WTC11 (cell line): ENCODE data around the gene TMEM30B. TPM values are rescaled to one million over a fixed set of nuclear protein-coding genes. Genes with fewer than 3 reads are reported as not detected.

Source experiments
- ATAC-seq: fragments of 200-7000 bp; cut with Tn5 transposase; 2 replicates; pipeline ENCODE4 v1.10.0; 2021; ENCODE audit warnings: mild to moderate bottlenecking, moderate library complexity
- CTCF ChIA-PET: fragments of 300-600 bp; sonication (Branson Sonifier 250); formaldehyde crosslinking; loops from one replicate; lab custom pipeline; 2021; ENCODE audit warnings: antibody characterized with exemption; lab: Charles Lee
- POLR2A ChIA-PET: fragments of 350-600 bp; sonication (Branson Sonifier 250); formaldehyde crosslinking; loops from one replicate; lab custom pipeline; 2021; ENCODE audit warnings: antibody characterized with exemption; lab: Charles Lee
- DNase-seq: peaks from one replicate; pipeline ENCODE4 v3.0.0; 2021; ENCODE audit warnings: low spot score
- H3K27ac Mint-ChIP-seq: 2 replicates; pipeline ENCODE4 v1.8.0; 2021; ENCODE audit warnings: mixed read lengths
- H3K27me3 Mint-ChIP-seq: 2 replicates; pipeline ENCODE4 v1.8.0; 2021; ENCODE audit warnings: low read depth, mild to moderate bottlenecking, moderate library complexity, mixed read lengths
- H3K36me3 Mint-ChIP-seq: 2 replicates; pipeline ENCODE4 v1.8.0; 2021; ENCODE audit warnings: mixed read lengths
- H3K4me1 Mint-ChIP-seq: 2 replicates; pipeline ENCODE4 v1.8.0; 2022; ENCODE audit warnings: mixed read lengths
- H3K4me3 Mint-ChIP-seq: 2 replicates; pipeline ENCODE4 v1.8.0; 2021; ENCODE audit warnings: mild to moderate bottlenecking, moderate library complexity, mixed read lengths
- H3K9me3 Mint-ChIP-seq: 2 replicates; pipeline ENCODE4 v1.8.0; 2021; ENCODE audit warnings: mixed read lengths
- AR ChIP-seq: fragments of 250-450 bp; sonication (Bioruptor Pico); IDR thresholded peaks from 2 replicates; pipeline ENCODE4 v1.9.0; 2021; ENCODE audit warnings: mild to moderate bottlenecking
- ATF1 ChIP-seq: sonication (generic); formaldehyde crosslinking; IDR thresholded peaks from 2 replicates; pipeline ENCODE4 v1.8.1; 2023; ENCODE audit warnings: mild to moderate bottlenecking, moderate library complexity, missing genetic modification reagents
- CBFB ChIP-seq: sonication (generic); formaldehyde crosslinking; IDR thresholded peaks from 2 replicates; pipeline ENCODE4 v1.8.1; 2022; ENCODE audit warnings: mild to moderate bottlenecking, low read depth, missing genetic modification reagents
- CDX4 ChIP-seq: fragments of 250-450 bp; sonication (Bioruptor Pico); IDR thresholded peaks from 2 replicates; pipeline ENCODE4 v1.9.0; 2021; ENCODE audit warnings: moderate library complexity, mild to moderate bottlenecking, inconsistent platforms, borderline replicate concordance
- CREB1 ChIP-seq: sonication (generic); formaldehyde crosslinking; IDR thresholded peaks from 2 replicates; pipeline ENCODE4 v1.8.0; 2023; ENCODE audit warnings: mild to moderate bottlenecking, missing genetic modification reagents
- CREM ChIP-seq: sonication (generic); formaldehyde crosslinking; IDR thresholded peaks from 2 replicates; pipeline ENCODE4 v1.8.1; 2022; ENCODE audit warnings: mild to moderate bottlenecking, missing genetic modification reagents, moderate library complexity
- E2F4 ChIP-seq: sonication (generic); formaldehyde crosslinking; IDR thresholded peaks from 2 replicates; pipeline ENCODE4 v1.8.1; 2022; ENCODE audit warnings: low read depth, mild to moderate bottlenecking, moderate library complexity, missing genetic modification reagents, borderline replicate concordance
- ELF4 ChIP-seq: sonication (generic); formaldehyde crosslinking; IDR thresholded peaks from 2 replicates; pipeline ENCODE4 v1.8.1; 2022; ENCODE audit warnings: low read depth, mild to moderate bottlenecking, moderate library complexity, missing genetic modification reagents
- MXD4 ChIP-seq: fragments of 250-450 bp; sonication (Bioruptor Pico); IDR thresholded peaks from 2 replicates; pipeline ENCODE4 v1.8.0; 2021; ENCODE audit warnings: mild to moderate bottlenecking, moderate library complexity, borderline replicate concordance
- PRDM15 ChIP-seq: sonication (generic); formaldehyde crosslinking; IDR thresholded peaks from 2 replicates; pipeline ENCODE4 v1.8.0; 2022; ENCODE audit warnings: missing genetic modification reagents
- SMAD3 ChIP-seq: sonication (generic); formaldehyde crosslinking; IDR thresholded peaks from 2 replicates; pipeline ENCODE4 v1.8.0; 2022; ENCODE audit warnings: missing genetic modification reagents, mild to moderate bottlenecking, borderline replicate concordance
- SMAD4 ChIP-seq: sonication (generic); formaldehyde crosslinking; IDR thresholded peaks from 2 replicates; pipeline ENCODE4 v1.8.0; 2022; ENCODE audit warnings: mild to moderate bottlenecking, missing genetic modification reagents
- SP1 ChIP-seq: sonication (generic); formaldehyde crosslinking; conservative IDR thresholded peaks from 2 replicates; pipeline ENCODE4 v1.8.1; 2022; ENCODE audit warnings: missing genetic modification reagents
- ZNF138 ChIP-seq: sonication (generic); formaldehyde crosslinking; conservative IDR thresholded peaks from 2 replicates; pipeline ENCODE4 v1.8.1; 2022; ENCODE audit warnings: mild to moderate bottlenecking, moderate library complexity, missing genetic modification reagents
- ZNF232 ChIP-seq: sonication (generic); formaldehyde crosslinking; IDR thresholded peaks from 2 replicates; pipeline ENCODE4 v1.8.0; 2022; ENCODE audit warnings: mild to moderate bottlenecking, missing genetic modification reagents
- ZNF416 ChIP-seq: fragments of 250-450 bp; sonication (Bioruptor Pico); IDR thresholded peaks from 2 replicates; pipeline ENCODE4 v1.9.0; 2021; ENCODE audit warnings: mild to moderate bottlenecking, inconsistent platforms
- total RNA-seq: library from RNA; stranded (reverse); gene quantifications from 3 replicates; pipeline ENCODE4 v1.2.3, GENCODE V29; 2021
- TF ChIP-seq, protein P1 (sequence below): fragments of 250-450 bp; sonication (Bioruptor Pico); IDR thresholded peaks from 2 replicates; pipeline ENCODE4 v2.1.2; 2022; ENCODE audit warnings: mild to moderate bottlenecking, moderate library complexity
- TF ChIP-seq, protein P2 (sequence below): fragments of 200-600 bp; IDR thresholded peaks from 2 replicates; pipeline ENCODE4 v1.8.0; 2022; ENCODE audit warnings: antibody characterized with exemption
- TF ChIP-seq, protein P3 (sequence below): sonication (generic); formaldehyde crosslinking; IDR thresholded peaks from 2 replicates; pipeline ENCODE4 v1.8.1; 2022; ENCODE audit warnings: mild to moderate bottlenecking, moderate library complexity, missing genetic modification reagents
- TF ChIP-seq, protein P4 (sequence below): sonication (generic); formaldehyde crosslinking; IDR thresholded peaks from 2 replicates; pipeline ENCODE4 v1.8.1; 2022; ENCODE audit warnings: low read depth, missing genetic modification reagents, borderline replicate concordance
- TF ChIP-seq, protein P5 (sequence below): sonication (generic); formaldehyde crosslinking; IDR thresholded peaks from 2 replicates; pipeline ENCODE4 v1.8.0; 2022; ENCODE audit warnings: mild to moderate bottlenecking, missing genetic modification reagents

TMEM30B gene
- total RNA-seq, 1 experiment from 2014 or later: 17.8 TPM

- no peak for TF ChIP-seq AR (CRISPR knock-in tag)
- TF ChIP-seq, protein P1, sequence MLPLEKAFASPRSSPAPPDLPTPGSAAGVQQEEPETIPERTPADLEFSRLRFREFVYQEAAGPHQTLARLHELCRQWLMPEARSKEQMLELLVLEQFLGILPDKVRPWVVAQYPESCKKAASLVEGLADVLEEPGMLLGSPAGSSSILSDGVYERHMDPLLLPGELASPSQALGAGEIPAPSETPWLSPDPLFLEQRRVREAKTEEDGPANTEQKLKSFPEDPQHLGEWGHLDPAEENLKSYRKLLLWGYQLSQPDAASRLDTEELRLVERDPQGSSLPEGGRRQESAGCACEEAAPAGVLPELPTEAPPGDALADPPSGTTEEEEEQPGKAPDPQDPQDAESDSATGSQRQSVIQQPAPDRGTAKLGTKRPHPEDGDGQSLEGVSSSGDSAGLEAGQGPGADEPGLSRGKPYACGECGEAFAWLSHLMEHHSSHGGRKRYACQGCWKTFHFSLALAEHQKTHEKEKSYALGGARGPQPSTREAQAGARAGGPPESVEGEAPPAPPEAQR (CRISPR knock-in tag): no peak
- TF ChIP-seq ZNF138 (CRISPR knock-in tag): no peak
Observed at GRCh38 chr14:61326847-61327246, 45.7 kb upstream of the TMEM30B start (continued).

GRCh38 chr14:61326146-61326545 is 45.0 kb upstream of the TMEM30B start:
- Mint-ChIP-seq H3K9me3 (peaks cover 18% of the 10 kb centered on the region), H3K4me1 (peaks cover 26% of the 10 kb centered on the region), H3K27ac (no peak overlapping the region), H3K4me3 (no peak overlapping the region), H3K27me3 (peaks cover 28% of the 10 kb centered on the region), H3K36me3 (peaks cover 18% of the 10 kb centered on the region)
- POLR2A ChIA-PET: no interaction called here
- DNase-seq: no peak
- TF ChIP-seq, protein P2, sequence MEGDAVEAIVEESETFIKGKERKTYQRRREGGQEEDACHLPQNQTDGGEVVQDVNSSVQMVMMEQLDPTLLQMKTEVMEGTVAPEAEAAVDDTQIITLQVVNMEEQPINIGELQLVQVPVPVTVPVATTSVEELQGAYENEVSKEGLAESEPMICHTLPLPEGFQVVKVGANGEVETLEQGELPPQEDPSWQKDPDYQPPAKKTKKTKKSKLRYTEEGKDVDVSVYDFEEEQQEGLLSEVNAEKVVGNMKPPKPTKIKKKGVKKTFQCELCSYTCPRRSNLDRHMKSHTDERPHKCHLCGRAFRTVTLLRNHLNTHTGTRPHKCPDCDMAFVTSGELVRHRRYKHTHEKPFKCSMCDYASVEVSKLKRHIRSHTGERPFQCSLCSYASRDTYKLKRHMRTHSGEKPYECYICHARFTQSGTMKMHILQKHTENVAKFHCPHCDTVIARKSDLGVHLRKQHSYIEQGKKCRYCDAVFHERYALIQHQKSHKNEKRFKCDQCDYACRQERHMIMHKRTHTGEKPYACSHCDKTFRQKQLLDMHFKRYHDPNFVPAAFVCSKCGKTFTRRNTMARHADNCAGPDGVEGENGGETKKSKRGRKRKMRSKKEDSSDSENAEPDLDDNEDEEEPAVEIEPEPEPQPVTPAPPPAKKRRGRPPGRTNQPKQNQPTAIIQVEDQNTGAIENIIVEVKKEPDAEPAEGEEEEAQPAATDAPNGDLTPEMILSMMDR: no peak
- TF ChIP-seq CBFB: no peak
- TF ChIP-seq SP1 (CRISPR knock-in tag): no peak
- TF ChIP-seq ATF1 (CRISPR knock-in tag): no peak
- no peak for TF ChIP-seq ELF4 (CRISPR knock-in tag)
- TF ChIP-seq, protein P3, sequence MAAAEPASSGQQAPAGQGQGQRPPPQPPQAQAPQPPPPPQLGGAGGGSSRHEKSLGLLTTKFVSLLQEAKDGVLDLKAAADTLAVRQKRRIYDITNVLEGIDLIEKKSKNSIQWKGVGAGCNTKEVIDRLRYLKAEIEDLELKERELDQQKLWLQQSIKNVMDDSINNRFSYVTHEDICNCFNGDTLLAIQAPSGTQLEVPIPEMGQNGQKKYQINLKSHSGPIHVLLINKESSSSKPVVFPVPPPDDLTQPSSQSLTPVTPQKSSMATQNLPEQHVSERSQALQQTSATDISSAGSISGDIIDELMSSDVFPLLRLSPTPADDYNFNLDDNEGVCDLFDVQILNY: no peak
- no peak for TF ChIP-seq PRDM15 (CRISPR knock-in tag)
- TF ChIP-seq ZNF232 (CRISPR knock-in tag): no peak
- no peak for TF ChIP-seq SMAD3 (CRISPR knock-in tag)
- TF ChIP-seq CDX4 (CRISPR knock-in tag): no peak
- TF ChIP-seq, protein P4, sequence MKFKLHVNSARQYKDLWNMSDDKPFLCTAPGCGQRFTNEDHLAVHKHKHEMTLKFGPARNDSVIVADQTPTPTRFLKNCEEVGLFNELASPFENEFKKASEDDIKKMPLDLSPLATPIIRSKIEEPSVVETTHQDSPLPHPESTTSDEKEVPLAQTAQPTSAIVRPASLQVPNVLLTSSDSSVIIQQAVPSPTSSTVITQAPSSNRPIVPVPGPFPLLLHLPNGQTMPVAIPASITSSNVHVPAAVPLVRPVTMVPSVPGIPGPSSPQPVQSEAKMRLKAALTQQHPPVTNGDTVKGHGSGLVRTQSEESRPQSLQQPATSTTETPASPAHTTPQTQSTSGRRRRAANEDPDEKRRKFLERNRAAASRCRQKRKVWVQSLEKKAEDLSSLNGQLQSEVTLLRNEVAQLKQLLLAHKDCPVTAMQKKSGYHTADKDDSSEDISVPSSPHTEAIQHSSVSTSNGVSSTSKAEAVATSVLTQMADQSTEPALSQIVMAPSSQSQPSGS (CRISPR knock-in tag): no peak
- TF ChIP-seq, protein P5, sequence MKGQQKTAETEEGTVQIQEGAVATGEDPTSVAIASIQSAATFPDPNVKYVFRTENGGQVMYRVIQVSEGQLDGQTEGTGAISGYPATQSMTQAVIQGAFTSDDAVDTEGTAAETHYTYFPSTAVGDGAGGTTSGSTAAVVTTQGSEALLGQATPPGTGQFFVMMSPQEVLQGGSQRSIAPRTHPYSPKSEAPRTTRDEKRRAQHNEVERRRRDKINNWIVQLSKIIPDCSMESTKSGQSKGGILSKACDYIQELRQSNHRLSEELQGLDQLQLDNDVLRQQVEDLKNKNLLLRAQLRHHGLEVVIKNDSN (CRISPR knock-in tag): no peak
- TF ChIP-seq E2F4 (CRISPR knock-in tag): no peak
- TF ChIP-seq CREB1 (CRISPR knock-in tag): no peak
- no peak for TF ChIP-seq SMAD4
- TF ChIP-seq MXD4 (CRISPR knock-in tag): no peak
- no peak for TF ChIP-seq ZNF416 (CRISPR knock-in tag)
- no peak for TF ChIP-seq CREM (CRISPR knock-in tag)
- ATAC-seq: no peak
- CTCF ChIA-PET: no interaction called here
